Stimulated activated CD4-positive, alpha-beta T cell treated with anti-CD3 and anti-CD28 coated beads, Interleukin-4, amount 100 ng/mL, for 48 hours (primary cell): Measurements from ENCODE around the gene ACTN1.

Source experiments
- DNase-seq, 2 donors: peaks; one replicate each; pipeline ENCODE4 v3.0.0-alpha.2; 2020; ENCODE audit warnings: low read depth in 2 of 2

Gene ACTN1

DNA sequence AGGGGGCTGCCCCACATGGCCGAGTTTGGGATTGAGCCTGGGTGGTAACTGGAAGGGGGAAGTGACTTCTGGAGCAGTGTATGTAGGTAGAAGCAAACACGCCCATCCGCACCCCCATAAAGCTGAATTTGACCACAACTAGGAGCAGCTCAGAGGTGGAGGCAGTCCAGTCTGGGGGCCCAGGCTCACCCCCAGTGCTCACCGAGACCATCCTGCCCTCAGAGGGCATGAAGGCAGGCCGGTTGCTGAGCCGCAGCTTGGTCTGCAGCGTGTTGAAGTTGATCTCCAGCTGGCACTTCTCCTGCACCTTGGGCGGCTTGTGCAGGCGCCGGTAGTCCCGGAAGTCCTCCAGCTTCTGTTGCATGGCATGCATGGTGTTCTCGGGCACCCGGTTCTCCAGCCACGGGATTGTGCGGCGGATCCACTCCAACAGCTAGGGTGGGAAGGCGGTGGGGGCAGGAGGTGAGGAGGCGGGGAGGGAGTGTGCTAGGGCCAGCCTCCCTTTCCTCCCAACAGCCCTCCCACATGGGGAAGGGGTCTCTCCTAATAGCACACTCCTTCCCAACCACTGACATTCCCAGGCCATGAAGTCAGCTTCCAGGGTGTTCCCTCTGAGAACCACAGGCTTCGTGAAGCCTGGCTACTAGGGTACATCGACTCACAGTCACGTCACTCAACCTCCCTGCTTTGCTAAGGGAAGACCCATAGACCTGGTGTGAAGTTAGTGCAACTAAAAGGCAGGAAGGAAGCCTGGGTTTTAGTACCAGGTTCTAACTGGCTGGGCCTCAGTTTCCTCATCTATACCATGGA, 87.0 kb downstream of the ACTN1 start:
- DNase-seq = no peak

DNA sequence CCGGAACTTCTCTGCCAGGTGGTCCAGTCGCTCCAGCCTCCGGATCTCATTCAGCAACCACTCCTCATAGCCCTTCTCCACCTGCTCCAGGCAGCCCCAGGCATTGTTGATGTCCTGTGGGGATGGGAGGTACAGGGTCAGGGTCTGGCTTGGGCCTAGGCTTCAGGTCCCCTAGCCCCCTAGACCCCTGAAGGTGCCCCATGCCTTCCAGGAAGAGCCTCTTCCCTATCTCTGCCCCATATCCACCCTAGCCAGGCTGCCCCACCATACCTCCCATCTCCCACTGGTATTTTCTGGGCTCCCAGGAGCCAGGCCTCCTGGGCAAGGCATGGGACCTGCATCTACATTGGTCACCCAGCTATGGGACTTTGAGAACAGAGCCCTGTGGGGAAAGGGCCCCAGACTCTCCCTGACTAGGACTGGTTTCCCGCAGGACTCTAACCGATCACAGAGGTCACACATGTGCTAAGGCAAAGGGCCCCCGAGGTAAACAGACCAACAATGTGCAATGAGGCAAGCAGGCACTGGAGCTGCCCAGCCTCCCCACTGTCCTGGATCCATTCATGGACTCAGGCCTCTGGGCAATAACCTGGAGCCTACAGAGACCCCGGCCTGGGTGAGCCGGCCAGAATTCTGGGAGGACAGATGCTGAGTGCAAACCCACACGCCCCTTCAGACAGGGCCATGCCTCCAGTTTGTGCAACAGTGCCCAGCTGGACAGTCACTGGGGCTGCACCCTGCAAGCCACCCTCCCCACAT, 88.8 kb downstream of the ACTN1 start:
- DNase-seq = no peak

DNA sequence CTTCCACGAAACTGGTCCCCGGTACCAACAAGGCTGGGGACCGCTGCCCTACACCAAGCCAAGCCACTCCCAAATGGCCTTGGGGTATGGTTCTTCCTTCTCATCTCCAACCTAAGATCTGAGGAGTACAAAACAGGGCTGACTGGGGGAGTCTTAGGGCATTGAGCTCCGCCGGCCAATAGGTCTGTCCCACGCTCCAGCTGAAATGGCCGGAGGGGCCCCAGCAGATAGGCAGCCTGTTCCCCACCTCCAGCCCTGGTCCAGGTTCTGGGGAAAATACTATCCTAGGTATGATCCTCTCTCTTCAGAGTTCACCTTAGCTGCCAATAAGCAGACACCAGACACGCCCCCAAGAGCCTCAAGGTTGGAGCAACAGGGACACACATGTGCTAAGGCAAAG, 90.2 kb downstream of the ACTN1 start:
- no peak for DNase-seq

DNA sequence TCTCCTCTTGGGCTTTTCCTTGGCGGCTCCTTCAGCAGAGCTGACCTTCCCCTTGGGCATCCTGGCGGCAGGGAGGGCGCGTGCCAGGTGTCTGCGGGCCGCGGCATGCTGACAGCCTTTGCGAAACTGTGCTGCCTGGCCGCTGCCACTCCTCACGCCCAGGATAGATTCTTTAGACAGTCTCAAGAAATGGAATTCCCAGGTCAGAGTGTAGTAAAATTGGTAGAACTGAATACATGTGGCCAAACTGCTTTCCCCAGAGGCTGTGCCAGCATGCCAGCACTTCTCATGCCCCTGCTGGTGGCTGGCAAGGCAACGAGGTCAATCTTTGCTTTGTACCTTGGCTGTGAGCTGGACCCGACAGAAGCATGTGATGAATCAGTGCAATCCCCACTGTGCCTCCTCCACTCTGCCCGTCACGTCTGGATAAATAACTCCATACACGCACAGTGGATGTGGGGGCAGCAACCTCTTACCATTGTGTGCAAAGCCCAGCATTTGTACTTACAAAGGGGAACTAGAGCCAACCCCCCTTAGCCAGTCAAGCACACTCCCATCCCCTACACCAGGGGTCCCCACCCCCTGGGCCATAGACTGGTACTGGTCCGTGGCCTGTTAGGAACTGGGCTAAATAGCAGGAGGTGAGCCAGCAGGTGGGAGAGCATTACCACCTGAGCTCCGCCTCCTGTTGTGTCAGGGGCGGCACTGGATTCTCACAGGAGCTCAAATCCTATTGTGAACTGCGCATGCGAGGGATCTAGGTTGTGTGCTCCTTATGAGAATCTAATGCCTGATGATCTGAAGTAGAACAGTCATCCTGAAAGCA, 90.9 kb downstream of the ACTN1 start:
- no peak for DNase-seq

DNA sequence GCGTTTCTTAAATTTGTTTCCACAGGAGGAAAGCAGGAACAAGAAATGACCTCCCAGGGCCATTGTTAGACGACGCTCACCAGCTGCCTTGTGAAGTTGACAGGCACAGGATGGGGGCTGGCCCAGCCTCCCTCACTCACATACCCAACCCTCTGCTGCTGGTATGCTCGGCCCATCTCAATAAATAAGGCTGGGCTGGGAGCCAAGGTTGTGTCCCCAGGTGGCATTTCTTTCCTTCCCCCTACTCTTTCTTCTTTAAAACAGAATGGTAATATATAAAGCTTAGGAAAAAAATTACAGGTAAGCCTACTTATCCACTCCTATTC, 93.0 kb downstream of the ACTN1 start:
- DNase-seq = no peak

DNA sequence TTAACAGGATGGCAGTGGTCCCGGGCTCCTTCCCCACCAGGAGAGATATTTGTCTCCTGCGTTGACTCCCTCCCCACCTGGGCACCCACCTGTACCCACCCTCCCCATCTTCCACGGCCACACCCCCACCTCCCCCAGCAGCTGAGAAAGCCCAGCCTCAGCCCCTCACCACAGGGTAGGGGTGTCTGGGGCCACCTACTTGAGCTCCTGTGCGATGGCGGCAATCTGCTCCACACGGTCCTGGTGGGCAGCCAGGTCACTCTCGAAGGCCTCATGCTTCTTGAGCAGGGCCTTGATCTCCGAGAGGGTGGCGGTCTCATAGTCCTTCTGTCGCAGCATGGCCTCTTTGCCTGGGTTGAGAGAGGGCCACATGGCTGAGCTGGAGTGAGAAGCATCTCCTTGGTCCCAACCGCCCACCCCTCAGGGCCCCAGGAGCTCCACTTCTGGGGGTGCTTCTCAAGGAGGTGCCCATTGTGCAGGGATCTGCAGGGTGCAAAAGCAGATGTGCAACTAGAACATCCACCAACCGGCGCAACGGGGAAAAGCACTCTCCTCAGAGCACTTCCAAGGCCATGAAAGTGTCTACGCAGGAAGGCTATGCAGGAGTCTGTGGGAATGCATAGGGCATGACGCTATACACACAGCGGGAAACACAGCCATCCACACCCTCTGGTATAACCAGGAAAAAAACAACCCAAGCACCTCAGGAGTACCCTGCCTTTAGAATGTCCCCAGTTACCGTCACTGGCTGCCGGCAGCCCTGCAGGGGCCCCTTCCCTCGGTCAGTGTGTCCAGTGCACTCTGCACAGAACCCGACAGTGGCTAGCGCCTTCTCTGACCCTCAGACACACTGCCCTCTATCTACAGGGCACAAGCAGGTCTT, 93.6 kb downstream of the ACTN1 start:
- DNase-seq = no peak

DNA sequence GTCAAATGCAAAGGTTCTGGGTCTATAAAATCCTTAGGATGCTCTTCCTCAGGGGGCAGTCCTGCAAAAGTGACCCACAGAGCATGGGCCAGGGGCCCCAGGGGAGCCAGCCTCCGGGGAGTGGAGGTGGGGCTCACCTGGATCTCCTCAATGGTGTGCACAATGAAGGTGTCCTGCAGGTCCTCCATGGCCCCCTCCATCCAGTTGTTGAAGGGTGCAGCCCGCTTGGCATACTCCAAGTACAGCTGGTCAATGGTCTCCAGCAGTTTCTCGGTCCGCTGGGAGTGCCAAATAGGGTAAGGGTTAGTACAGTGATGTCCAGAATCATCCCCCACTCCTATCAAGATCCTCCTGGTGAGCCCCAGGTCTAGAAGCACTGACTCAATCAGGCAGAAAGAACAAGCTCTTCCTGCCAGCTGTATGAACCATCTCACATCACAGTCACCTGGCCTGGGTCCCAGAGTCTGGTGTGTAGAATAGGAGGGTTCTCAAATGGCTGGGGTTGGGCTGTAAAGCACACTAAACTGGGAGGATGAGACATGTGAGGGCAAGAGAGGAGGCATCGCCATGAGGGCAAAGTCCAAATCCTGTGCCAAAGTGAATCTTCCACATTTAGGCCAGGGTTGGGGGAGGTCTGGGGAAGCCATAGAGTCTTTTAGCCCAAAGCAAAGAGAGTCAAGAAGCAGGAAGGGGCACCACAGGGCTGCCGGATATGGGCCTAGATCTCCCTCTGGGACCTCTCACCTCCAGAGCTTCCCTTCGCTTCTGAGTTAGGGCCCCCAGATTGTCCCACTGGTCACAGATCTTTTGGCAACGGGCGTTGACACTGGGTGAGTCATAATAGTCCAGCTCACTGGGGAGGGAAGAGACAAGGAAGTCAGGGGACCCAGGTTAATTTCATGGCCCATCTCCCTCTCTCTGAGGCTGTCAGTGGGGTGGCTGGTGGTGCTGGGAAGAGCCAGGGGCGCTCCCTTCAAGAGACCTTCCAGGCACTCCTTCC, 94.8 kb downstream of the ACTN1 start:
- no peak for DNase-seq

DNA sequence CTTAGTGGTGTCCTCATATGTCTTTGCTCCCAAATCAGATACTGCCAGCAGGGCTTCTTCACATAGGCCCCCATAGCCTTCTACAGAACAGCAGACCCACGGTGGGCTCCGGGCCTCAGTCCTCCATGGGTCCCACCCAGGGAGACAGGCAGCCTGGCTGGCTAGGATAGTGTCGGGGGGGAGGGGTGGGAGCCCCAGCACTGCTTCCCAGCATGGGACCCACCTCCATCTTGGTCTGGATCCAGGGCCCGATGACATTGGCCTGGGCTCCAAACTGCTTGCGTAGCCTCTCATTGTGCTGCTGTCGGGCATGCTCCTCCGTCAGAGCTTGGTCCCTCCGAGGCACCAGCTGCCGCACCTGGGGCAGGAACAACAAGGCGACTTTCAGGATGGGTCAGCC, 96.9 kb downstream of the ACTN1 start:
- no peak for DNase-seq

DNA sequence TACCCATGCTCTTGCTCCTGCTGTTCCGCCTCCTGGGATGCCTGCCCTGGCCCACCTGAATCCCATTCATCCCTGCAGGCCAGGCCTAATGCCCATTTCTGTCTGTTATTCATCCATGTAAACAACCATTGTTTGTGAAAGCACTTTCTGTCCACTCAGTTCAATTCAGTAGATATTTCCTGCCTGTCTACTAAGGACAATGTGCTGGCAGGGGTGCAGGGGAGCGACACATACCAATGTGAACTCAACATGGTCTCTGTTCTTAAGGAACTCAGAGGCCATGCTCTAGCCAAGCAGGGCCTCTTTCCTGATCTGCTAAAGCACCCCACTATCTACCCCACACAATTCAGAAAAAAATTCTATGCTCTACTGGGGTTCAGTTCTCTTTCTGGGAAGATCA, 97.7 kb downstream of the ACTN1 start:
- DNase-seq = no peak

DNA sequence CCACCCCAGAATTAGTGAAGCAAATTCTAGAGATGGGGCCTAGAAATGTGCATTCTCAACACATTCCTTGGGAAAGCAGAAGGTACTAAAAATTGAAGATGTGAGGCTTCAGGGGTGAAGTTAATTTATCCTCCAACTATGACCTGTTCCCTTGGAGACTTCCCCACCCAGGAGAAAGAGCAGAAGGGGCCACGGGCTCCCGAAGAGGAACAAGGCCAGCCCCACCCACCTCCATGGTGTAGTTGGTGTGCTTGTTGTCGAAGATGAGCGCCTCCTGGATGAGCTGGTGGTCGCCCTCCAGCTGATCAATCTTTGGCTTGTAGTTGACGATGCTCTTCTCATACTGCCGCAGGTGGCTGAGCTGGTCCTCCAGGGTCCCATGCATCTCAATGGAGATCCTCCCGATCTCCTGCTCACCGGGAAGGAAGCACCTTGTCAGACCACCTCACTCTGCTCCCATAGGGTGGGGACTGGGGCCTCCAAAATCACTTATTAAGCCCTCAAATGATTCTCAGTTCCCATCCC, 98.5 kb downstream of the ACTN1 start:
- no peak for DNase-seq

DNA sequence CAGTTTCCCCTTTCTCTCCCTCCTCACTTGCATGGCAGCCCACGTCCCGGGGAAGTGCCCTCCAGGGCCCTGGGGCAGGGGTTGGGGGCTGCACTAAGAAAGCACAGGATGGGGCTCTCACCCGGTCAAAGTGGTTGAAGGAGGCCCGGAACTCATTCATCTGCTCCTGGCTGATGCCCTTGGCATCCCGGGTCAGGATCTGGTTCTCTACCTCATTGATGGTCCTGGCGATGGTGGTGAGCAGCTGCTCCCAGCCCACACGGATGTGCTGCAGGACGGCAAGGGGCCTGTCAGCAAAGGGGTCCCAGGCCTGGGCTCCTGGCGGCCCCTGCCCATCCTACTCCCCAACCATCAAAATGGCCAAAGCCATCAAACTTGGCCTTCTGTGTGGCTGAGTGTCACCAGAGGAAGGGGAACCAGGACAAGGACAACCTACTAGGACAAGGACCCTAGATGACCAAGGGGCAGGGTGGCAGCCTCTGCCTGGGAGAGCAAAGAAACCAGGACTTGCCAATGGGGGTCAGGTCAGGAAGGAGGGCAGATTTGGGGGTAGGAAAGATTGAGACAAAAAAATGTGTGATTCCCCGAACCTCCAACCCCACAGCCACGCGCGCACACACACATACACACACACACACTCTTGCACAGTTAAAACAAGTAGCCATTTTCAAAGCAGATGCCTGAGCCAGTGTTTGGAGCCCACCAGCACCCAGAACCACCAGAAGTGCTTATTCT, 99.1 kb downstream of the ACTN1 start:
- DNase-seq = no peak

DNA sequence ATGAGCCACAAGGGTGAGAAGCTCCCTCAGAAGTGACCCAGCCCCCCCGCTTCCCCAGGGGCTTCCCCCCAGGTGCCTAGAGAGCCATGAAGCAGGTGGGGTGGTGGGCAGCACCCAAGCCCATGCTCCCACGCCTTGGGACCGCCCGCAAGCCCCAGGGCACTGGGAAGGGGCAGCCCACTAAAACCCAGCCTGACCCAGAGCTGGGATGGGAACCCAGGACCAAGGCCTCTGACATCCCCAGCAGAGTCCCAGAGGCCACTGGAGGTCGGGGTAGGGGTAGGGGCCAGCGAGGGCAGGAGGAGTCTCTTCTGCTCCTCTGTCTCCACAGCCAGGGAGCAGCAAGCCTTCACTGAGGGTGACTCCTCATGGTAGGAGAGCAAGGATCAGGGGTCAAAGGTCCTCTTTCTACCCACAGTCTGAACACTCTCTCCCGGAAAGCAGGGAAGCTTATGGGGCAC, 99.8 kb downstream of the ACTN1 start:
- no peak for DNase-seq

DNA sequence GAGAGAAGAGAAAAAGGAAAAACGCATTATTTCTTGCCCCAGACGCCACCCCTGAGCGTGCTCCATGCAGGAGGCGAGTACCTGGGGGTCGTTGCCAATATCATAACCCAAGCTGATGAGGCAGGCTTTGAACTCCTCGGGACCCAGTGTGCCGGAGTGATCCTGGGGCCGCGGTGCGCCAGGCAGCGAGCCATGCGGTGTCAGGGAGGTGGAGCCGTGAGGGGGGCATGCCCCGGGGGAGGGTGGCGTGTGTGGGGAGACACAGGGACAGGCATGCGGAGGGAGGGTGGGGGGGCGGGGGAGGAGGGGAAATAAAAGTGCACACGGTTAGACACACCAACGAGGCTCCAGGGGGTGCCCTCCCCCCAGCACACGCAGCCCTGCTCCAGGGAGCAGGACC, 100.2 kb downstream of the ACTN1 start:
- no peak for DNase-seq

DNA sequence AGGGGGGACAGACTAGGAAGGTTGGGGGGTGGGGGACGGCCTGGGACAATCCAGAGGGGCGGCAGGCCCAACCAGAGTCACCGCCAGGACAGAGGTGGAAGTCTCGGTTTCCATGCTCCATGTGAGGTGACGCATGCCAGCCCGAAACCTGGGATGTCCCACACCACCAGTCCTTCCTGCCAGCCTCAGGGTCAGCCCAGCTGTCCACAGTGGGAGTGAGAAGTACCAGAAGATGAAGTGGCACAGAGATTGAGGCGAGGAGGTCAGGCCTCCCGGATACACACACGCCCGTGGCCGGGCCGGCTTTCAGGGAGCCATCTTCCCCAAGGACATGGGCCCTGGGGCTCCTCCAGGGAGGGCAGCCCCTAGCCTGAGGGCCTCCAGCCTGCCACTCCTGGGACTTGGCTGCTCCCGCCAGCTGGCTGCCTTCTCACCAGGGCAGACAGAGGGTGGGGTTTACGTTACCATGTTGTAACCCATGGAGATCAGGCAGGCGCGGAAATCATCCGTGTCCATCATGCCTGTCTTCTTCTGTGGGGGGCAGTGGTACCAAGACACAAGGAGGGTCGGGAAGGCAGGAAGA, 101.0 kb downstream of the ACTN1 start:
- no peak for DNase-seq

DNA sequence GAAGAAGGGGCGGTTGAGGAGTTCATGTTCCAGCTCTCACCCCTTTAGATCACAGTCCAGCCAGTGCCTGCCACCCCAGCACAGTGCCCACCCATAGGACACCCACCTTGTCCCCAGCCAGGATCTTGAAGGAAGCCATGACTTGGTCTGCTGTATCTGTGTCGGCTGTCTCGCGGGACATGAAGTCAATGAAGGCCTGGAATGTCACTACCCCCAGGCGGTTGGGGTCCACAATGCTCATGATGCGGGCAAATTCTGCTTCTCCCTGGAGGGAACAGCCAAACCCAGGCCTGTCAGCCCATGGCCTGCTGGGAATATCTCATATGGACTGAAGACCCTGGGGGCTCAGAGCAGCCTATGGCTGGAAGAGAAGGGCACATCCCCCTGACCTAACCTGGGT, 102.1 kb downstream of the ACTN1 start:
- DNase-seq = no peak

DNA sequence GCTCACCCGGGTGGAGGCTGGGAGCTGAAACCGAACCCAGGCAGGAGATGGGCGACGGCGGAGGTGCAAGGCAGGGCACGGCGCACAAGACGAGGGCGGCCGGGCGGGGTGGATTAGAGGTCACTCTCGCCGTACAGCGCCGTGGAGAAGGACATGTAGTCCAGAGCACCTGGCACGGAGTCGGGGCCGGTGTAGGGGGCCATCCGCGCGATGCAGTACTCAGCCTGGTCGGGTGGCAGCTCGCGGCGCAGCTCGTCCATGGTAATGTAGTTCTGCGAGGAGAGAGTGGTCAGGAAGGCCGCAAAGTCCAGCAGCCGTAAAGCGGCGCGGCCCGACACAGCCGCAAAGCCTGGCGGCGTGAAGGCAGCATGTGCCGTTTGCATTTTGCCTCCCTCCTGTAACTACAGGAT, 104.4 kb downstream of the ACTN1 start:
- no peak for DNase-seq

DNA sequence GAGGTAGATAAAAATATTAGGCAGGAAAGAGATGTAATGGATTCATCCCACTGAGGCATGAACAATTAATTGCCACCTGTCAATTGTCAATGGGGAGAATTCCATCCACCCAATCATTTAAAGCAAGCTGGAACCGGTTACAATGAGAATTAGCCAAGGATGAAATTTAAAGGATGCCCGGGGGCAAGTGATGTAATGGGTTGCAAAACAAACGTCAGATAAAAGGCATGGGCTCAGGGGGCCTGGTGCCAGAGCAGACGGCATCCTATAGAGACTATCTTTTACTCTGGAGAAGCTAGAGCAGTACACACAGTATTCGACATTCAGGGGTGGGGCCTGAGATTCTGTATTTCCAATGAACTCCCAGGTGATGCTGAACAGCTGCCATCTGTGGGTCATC, 105.7 kb downstream of the ACTN1 start:
- DNase-seq = no peak

DNA sequence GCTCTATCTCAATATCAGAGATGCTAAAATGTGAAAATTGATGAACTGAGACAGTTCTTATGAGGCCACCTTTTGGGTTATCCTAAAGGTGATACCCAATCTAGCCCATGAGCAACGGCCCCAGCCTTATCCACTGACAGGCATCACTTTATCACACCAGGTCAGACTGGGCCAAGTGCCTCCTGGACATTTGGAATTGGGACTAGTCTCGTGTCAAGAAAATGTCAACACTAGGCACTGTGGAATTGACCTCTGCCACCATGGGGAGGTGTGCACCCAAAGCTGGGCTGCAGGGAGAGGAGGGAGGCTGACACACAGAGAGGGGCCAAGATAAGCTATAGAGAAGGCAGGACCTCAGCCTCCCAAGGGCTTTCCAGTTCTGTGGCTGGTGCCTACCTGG, 107.7 kb downstream of the ACTN1 start:
- no peak for DNase-seq

DNA sequence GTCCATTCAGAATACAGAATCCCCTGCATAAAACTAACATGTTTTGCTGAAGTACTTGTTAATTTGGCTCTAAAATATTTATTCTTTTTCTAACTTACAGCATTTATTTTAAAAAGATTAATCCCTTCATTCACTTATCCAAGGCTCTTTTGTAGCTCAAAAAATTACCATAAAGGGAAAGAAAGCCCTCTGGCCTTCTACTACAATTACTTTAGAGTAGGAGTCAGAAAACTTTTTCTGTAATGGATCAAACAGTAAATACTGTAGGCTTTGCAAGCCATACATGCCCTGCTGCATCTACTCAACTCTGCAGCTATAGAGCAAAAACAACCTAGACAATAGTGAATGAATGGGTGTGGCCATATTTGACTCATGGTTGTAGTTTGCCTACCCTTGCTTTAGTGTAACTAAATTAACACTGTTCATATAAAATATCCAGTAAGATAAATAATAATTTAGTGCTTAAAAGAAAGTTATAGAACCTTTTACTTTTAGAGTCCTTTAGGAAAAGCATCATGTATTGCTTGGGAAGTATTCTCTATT, 112.0 kb downstream of the ACTN1 start:
- DNase-seq = no peak
